Right lobe of liver (tissue), 4 donors: ENCODE data around the gene FTH1.

Experiments
- CTCF ChIP-seq, 4 donors: fragments of 200-600 bp in 3 of 4; fragments of 450-650 bp in 1 of 4; IDR thresholded peaks; one replicate each; pipeline versions ENCODE4 v1.5.1 to v1.8.0; 2016 to 2022; ENCODE audit warnings: antibody characterized with exemption in 4 of 4, mild to moderate bottlenecking in 2 of 4
- POLR2A ChIP-seq: fragments of 450-650 bp; IDR thresholded peaks from one replicate; pipeline ENCODE4 v1.6.1; 2017; ENCODE audit warnings: antibody characterized with exemption, mild to moderate bottlenecking
- donor health status: DM: no; HTN: no; CAD: no.
- donor health status: DM: no; HTN: no; CAD: no.
- donor health status: DM: no; HTN: yes; CAD: no.

GRCh38 chr11:61963016-61963281 lies 4.5 kb downstream of the FTH1 start:
- TF ChIP-seq CTCF (IDR thresholded peaks at IDR 0.05) (no peak), POLR2A (no peak)
